DND-41 (cell line): Measurements from ENCODE around the gene REEP6.

Source experiments
- ATAC-seq: fragments of 200-7000 bp; cut with Tn5 transposase; 3 replicates; pipeline ENCODE4 v1.9.1; 2021; ENCODE audit warnings: low read depth; ENCODE audit not compliant: insufficient read depth
- DNase-seq: peaks from one replicate; pipeline ENCODE4 v3.0.0-alpha.2; 2020
- H2AFZ ChIP-seq: 2 replicates; pipeline ENCODE4 v1.6.0; 2012; ENCODE audit warnings: low read depth, low read length
- H3K27ac ChIP-seq: 2 replicates; pipeline ENCODE4 v1.5.1; 2012; ENCODE audit warnings: low read length, inconsistent platforms
- H3K27me3 ChIP-seq: fragments of 200-600 bp; sonication (generic); 2 replicates; pipeline ENCODE4 v1.6.0; 2012; ENCODE audit warnings: low read length, mild to moderate bottlenecking, inconsistent platforms; ENCODE audit not compliant: insufficient read depth, poor library complexity
- H3K36me3 ChIP-seq: 2 replicates; pipeline ENCODE4 v1.5.1; 2012; ENCODE audit warnings: low read length, inconsistent platforms; ENCODE audit not compliant: insufficient read depth
- H3K4me1 ChIP-seq: 2 replicates; pipeline ENCODE4 v1.5.1; 2012; ENCODE audit warnings: mild to moderate bottlenecking, low read length; ENCODE audit not compliant: insufficient read depth
- H3K4me2 ChIP-seq: 2 replicates; pipeline ENCODE4 v1.6.0; 2012; ENCODE audit warnings: mild to moderate bottlenecking, moderate library complexity, low read length, inconsistent platforms; ENCODE audit not compliant: insufficient read depth
- H3K4me3 ChIP-seq, 2 experiments: fragments of 200-600 bp in 1 of 2; shearing (Covaris generic) in 1 of 2; 2 replicates each; pipeline ENCODE4 v1.5.1; 2012 to 2016; ENCODE audit warnings: inconsistent platforms in 2 of 2, low read length in 2 of 2, mild to moderate bottlenecking in 2 of 2, low read depth in 1 of 2, moderate library complexity in 1 of 2
- H3K79me2 ChIP-seq: 2 replicates; pipeline ENCODE4 v1.6.0; 2012; ENCODE audit warnings: low read length, inconsistent platforms; ENCODE audit not compliant: insufficient read depth
- H3K9ac ChIP-seq: 2 replicates; pipeline ENCODE4 v1.6.0; 2012; ENCODE audit warnings: low read depth, mild to moderate bottlenecking, inconsistent platforms, low read length, moderate library complexity
- H3K9me3 ChIP-seq: 2 replicates; pipeline ENCODE4 v1.5.1; 2012; ENCODE audit warnings: low read length, moderate library complexity, mild to moderate bottlenecking, inconsistent platforms; ENCODE audit not compliant: insufficient read depth, severe bottlenecking
- H4K20me1 ChIP-seq: 2 replicates; pipeline ENCODE4 v1.6.0; 2012; ENCODE audit warnings: low read length; ENCODE audit not compliant: insufficient read depth
- CTCF ChIP-seq: IDR thresholded peaks from 2 replicates; pipeline ENCODE4 v1.5.1; 2012; ENCODE audit warnings: borderline replicate concordance, low read length, moderate library complexity, mild to moderate bottlenecking; ENCODE audit not compliant: poor library complexity, severe bottlenecking; ENCODE audit errors: extremely low read depth
- EZH2 ChIP-seq: IDR thresholded peaks from 3 replicates; pipeline ENCODE4 v1.6.1; 2012; ENCODE audit warnings: borderline replicate concordance, low read depth, mild to moderate bottlenecking, moderate library complexity, low read length, inconsistent platforms; ENCODE audit not compliant: severe bottlenecking

Gene REEP6

GRCh38 chr19:1466018-1466460 lies 24.9 kb upstream of the REEP6 start:
- no peaks in the 10 kb centered on the region for H3K27me3 ChIP-seq

GRCh38 chr19:1466461-1467214 lies 24.3 kb upstream of the REEP6 start:
- Histone ChIP-seq H3K4me2 (no peak overlapping the region), H3K27me3 (no peaks in the 10 kb centered on the region), H4K20me1 (peaks cover 39% of the 10 kb centered on the region), H3K4me3 (no peak overlapping the region), H3K4me1 (peaks cover 16% of the 10 kb centered on the region), H2AFZ (no peak overlapping the region), H3K27ac (no peak overlapping the region), H3K9me3 (no peaks in the 10 kb centered on the region), H3K79me2 (no peaks in the 10 kb centered on the region), H3K36me3 (no peaks in the 10 kb centered on the region), H3K9ac (no peak overlapping the region)
- no peak for TF ChIP-seq EZH2
- no peak for TF ChIP-seq CTCF
- no peak for ATAC-seq
- DNase-seq = no peak

More at GRCh38 chr19:1466018-1466460, 24.9 kb upstream of the REEP6 start:
- Histone ChIP-seq H2AFZ (no peak overlapping the region), H3K9ac (no peak overlapping the region), H3K79me2 (no peaks in the 10 kb centered on the region), H3K4me1 (peaks cover 10% of the 10 kb centered on the region), H3K27ac (no peak overlapping the region), H3K4me3 (no peak overlapping the region), H3K9me3 (no peaks in the 10 kb centered on the region), H3K36me3 (peaks cover 2% of the 10 kb centered on the region), H4K20me1 (peaks cover 33% of the 10 kb centered on the region), H3K4me2 (no peak overlapping the region)
- no peak for ATAC-seq
- TF ChIP-seq EZH2 = no peak
- no peak for TF ChIP-seq CTCF
- no peak for DNase-seq

- no peaks in the 10 kb centered on the region for H3K79me2 ChIP-seq
- no peak overlapping the region for H3K9ac ChIP-seq
- no peaks in the 10 kb centered on the region for H3K9me3 ChIP-seq
- ATAC-seq (no peak), DNase-seq (no peak)
- H3K4me3 ChIP-seq = no peak overlapping the region
- H3K27me3 ChIP-seq = no peaks in the 10 kb centered on the region
- peaks cover 44% of the 10 kb centered on the region for H4K20me1 ChIP-seq
- peaks cover 21% of the 10 kb centered on the region for H3K4me1 ChIP-seq
- TF ChIP-seq EZH2 (no peak), CTCF (no peak)
- H3K27ac ChIP-seq = no peak overlapping the region
- no peak overlapping the region for H3K4me2 ChIP-seq
- H3K36me3 ChIP-seq = no peaks in the 10 kb centered on the region
- H2AFZ ChIP-seq = no peak overlapping the region
Observed at GRCh38 chr19:1467215-1467489, 23.8 kb upstream of the REEP6 start.
